ENCODE results near the gene RGSL1.

DNA sequence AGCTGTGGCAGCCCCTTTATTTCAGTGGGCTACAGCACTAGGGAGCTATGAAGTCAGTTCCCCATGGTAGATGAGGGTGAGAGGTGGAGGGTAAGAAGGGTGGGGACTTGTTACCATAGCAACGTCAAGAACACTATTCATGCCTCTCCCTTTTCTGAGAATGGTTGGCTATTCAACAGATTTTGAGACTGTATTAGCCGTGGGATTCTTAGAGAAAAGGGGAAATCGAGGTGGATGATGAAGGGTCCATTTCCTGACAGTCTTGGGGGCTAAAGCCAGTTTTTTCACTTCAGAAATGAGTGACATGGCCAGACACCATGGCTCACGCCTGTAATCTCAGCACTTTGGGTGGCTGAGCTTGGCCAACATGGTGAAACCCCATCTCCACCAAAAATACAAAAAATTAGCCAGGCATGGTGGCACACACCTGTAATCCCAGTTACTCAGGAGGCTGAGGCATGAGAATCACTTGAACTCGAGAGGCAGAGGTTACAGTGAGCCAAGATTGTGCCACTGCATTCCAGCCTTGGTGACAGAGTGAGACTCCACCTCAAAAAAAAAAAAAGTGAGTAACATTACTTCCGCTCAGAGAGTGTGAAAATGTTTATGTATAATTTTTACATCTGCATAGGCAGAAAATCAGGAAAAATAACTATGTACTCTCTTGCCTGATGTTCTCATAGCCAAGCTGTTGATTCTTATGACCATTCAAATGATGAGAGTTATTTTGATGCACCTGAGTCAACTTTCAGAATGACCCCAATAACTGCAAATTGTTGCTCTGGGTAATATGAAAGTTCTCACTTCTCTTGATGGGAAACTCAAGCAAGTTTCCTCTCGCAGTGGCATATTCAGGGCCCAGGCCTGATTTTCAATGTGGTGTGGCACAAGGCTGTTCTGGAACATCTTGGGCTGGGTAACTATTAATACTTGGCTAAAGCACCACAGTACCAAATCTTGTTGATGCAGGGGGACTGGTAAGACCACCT is 23.2 kb upstream of the RGSL1 start:
- TF ChIP-seq, protein P1, sequence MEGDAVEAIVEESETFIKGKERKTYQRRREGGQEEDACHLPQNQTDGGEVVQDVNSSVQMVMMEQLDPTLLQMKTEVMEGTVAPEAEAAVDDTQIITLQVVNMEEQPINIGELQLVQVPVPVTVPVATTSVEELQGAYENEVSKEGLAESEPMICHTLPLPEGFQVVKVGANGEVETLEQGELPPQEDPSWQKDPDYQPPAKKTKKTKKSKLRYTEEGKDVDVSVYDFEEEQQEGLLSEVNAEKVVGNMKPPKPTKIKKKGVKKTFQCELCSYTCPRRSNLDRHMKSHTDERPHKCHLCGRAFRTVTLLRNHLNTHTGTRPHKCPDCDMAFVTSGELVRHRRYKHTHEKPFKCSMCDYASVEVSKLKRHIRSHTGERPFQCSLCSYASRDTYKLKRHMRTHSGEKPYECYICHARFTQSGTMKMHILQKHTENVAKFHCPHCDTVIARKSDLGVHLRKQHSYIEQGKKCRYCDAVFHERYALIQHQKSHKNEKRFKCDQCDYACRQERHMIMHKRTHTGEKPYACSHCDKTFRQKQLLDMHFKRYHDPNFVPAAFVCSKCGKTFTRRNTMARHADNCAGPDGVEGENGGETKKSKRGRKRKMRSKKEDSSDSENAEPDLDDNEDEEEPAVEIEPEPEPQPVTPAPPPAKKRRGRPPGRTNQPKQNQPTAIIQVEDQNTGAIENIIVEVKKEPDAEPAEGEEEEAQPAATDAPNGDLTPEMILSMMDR (IDR thresholded peaks at IDR 0.05; ENCODE audit: low read depth, low read length, missing input control), result no peak
- TF ChIP-seq HNF4A (conservative IDR thresholded peaks at IDR 0.05) (no peak), RAD21 (IDR thresholded peaks at IDR 0.05) (no peak), FOXA1 (IDR thresholded peaks at IDR 0.05) (no peak), YY1 (IDR thresholded peaks at IDR 0.05) (no peak), EGR1 (IDR thresholded peaks at IDR 0.05; ENCODE audit: low read depth in 2 of 2) (no peak), JUND (IDR thresholded peaks at IDR 0.05) (no peak), GABPA (IDR thresholded peaks at IDR 0.05 in 1 of 2, conservative IDR thresholded peaks at IDR 0.05 in 1 of 2) (no peak), SP1 (IDR thresholded peaks at IDR 0.05) (no peak), FOXA2 (IDR thresholded peaks at IDR 0.05) (no peak)
- TF ChIP-seq, protein P2, sequence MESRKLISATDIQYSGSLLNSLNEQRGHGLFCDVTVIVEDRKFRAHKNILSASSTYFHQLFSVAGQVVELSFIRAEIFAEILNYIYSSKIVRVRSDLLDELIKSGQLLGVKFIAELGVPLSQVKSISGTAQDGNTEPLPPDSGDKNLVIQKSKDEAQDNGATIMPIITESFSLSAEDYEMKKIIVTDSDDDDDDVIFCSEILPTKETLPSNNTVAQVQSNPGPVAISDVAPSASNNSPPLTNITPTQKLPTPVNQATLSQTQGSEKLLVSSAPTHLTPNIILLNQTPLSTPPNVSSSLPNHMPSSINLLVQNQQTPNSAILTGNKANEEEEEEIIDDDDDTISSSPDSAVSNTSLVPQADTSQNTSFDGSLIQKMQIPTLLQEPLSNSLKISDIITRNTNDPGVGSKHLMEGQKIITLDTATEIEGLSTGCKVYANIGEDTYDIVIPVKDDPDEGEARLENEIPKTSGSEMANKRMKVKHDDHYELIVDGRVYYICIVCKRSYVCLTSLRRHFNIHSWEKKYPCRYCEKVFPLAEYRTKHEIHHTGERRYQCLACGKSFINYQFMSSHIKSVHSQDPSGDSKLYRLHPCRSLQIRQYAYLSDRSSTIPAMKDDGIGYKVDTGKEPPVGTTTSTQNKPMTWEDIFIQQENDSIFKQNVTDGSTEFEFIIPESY (IDR thresholded peaks at IDR 0.05), result no peak
- TF ChIP-seq, protein P3, sequence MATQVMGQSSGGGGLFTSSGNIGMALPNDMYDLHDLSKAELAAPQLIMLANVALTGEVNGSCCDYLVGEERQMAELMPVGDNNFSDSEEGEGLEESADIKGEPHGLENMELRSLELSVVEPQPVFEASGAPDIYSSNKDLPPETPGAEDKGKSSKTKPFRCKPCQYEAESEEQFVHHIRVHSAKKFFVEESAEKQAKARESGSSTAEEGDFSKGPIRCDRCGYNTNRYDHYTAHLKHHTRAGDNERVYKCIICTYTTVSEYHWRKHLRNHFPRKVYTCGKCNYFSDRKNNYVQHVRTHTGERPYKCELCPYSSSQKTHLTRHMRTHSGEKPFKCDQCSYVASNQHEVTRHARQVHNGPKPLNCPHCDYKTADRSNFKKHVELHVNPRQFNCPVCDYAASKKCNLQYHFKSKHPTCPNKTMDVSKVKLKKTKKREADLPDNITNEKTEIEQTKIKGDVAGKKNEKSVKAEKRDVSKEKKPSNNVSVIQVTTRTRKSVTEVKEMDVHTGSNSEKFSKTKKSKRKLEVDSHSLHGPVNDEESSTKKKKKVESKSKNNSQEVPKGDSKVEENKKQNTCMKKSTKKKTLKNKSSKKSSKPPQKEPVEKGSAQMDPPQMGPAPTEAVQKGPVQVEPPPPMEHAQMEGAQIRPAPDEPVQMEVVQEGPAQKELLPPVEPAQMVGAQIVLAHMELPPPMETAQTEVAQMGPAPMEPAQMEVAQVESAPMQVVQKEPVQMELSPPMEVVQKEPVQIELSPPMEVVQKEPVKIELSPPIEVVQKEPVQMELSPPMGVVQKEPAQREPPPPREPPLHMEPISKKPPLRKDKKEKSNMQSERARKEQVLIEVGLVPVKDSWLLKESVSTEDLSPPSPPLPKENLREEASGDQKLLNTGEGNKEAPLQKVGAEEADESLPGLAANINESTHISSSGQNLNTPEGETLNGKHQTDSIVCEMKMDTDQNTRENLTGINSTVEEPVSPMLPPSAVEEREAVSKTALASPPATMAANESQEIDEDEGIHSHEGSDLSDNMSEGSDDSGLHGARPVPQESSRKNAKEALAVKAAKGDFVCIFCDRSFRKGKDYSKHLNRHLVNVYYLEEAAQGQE (IDR thresholded peaks at IDR 0.05), result no peak
- TF ChIP-seq, protein P4, sequence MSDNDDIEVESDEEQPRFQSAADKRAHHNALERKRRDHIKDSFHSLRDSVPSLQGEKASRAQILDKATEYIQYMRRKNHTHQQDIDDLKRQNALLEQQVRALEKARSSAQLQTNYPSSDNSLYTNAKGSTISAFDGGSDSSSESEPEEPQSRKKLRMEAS (IDR thresholded peaks at IDR 0.05), result no peak
- TF ChIP-seq, protein P5, sequence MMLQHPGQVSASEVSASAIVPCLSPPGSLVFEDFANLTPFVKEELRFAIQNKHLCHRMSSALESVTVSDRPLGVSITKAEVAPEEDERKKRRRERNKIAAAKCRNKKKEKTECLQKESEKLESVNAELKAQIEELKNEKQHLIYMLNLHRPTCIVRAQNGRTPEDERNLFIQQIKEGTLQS (IDR thresholded peaks at IDR 0.05), result no peak
